Naive thymus-derived CD4-positive, alpha-beta T cell (primary cell): Measurements from ENCODE around the gene SEMA4D. TPM values are rescaled to one million over a fixed set of nuclear protein-coding genes. Genes with fewer than 3 reads are reported as not detected.

ENCODE experiments used
- ATAC-seq: fragments of 150-1000 bp; cut with Tn5 transposase; 2 replicates; pipeline ENCODE4 v1.10.0; 2021; ENCODE audit warnings: mild to moderate bottlenecking, moderate library complexity
- CTCF ChIA-PET: fragments of 350-600 bp; sonication (Branson Sonifier 250); formaldehyde crosslinking; loops from one replicate; lab custom pipeline; 2021; ENCODE audit warnings: antibody characterized with exemption; lab: Charles Lee
- POLR2A ChIA-PET: fragments of 350-600 bp; sonication (Branson Sonifier 250); formaldehyde crosslinking; loops from one replicate; lab custom pipeline; 2021; ENCODE audit warnings: antibody characterized with exemption, inconsistent platforms; lab: Charles Lee
- DNase-seq, 9 donors: peaks; one replicate each; pipeline versions ENCODE4 v3.0.0 to v3.0.0-alpha.2; 2020 to 2022; ENCODE audit warnings: mixed read lengths in 1 of 9
- H3K27ac ChIP-seq: one replicate; pipeline ENCODE4 v1.7.0; 2013; ENCODE audit warnings: mild to moderate bottlenecking, low read depth, low read length, moderate library complexity
- H3K27me3 ChIP-seq, 2 donors: one replicate each; pipeline ENCODE4 v1.7.0; 2013; ENCODE audit warnings: low read length in 2 of 2, mild to moderate bottlenecking in 2 of 2, moderate library complexity in 2 of 2; ENCODE audit not compliant: control insufficient read depth in 2 of 2, insufficient read depth in 2 of 2
- H3K36me3 ChIP-seq, 3 experiments: 1 replicate in 2 of 3; 2 replicates in 1 of 3; pipeline ENCODE4 v1.7.0; 2013; ENCODE audit warnings: low read length in 3 of 3, mild to moderate bottlenecking in 3 of 3, moderate library complexity in 1 of 3; ENCODE audit not compliant: insufficient read depth in 3 of 3, control insufficient read depth in 2 of 3
- H3K4me1 ChIP-seq, 2 donors: one replicate each; pipeline ENCODE4 v1.7.0; 2013; ENCODE audit warnings: low read length in 2 of 2, mild to moderate bottlenecking in 2 of 2, moderate library complexity in 1 of 2; ENCODE audit not compliant: control insufficient read depth in 2 of 2, insufficient read depth in 2 of 2
- H3K4me3 ChIP-seq: 2 replicates; pipeline ENCODE4 v1.7.0; 2013; ENCODE audit warnings: mild to moderate bottlenecking, low read length
- H3K9me3 ChIP-seq, 3 experiments: 1 replicate in 2 of 3; 2 replicates in 1 of 3; pipeline ENCODE4 v1.7.0; 2013; ENCODE audit warnings: low read length in 3 of 3; ENCODE audit not compliant: control insufficient read depth in 2 of 3
- H3K27ac Mint-ChIP-seq, 9 donors: one replicate each; pipeline ENCODE4 v1.8.0; 2020 to 2022; ENCODE audit warnings: mixed read lengths in 9 of 9, mild to moderate bottlenecking in 8 of 9, moderate library complexity in 5 of 9, inconsistent platforms in 2 of 9
- H3K27me3 Mint-ChIP-seq, 5 donors: one replicate each; pipeline ENCODE4 v1.8.0; 2021 to 2022; ENCODE audit warnings: mixed read lengths in 5 of 5, mild to moderate bottlenecking in 1 of 5
- H3K36me3 Mint-ChIP-seq, 5 donors: one replicate each; pipeline ENCODE4 v1.8.0; 2020 to 2022; ENCODE audit warnings: mixed read lengths in 5 of 5, mild to moderate bottlenecking in 3 of 5, inconsistent platforms in 1 of 5
- H3K4me1 Mint-ChIP-seq, 7 donors: one replicate each; pipeline ENCODE4 v1.8.0; 2020 to 2022; ENCODE audit warnings: mixed read lengths in 7 of 7, mild to moderate bottlenecking in 3 of 7, inconsistent platforms in 1 of 7
- H3K4me3 Mint-ChIP-seq, 10 donors: one replicate each; pipeline ENCODE4 v1.8.0; 2020 to 2022; ENCODE audit warnings: mild to moderate bottlenecking in 10 of 10, mixed read lengths in 10 of 10, moderate library complexity in 6 of 10, inconsistent platforms in 2 of 10
- H3K9me3 Mint-ChIP-seq, 11 donors: one replicate each; pipeline ENCODE4 v1.8.0; 2020 to 2022; ENCODE audit warnings: mixed read lengths in 11 of 11, mild to moderate bottlenecking in 4 of 11, inconsistent platforms in 1 of 11, moderate library complexity in 1 of 11
- intact Hi-C, 2 donors: fragments of 100-400 bp; cut with micrococcal nuclease; formaldehyde crosslinking; loops; one replicate each; pipeline ENCODE4 v1.15.1; 2023
- polyA plus RNA-seq, 2 donors: library from polyadenylated mRNA; unstranded; fragments of 300-500 nt; fragmentation: Illumina TruSeq; gene quantifications; one replicate each; pipeline ENCODE4 v1.2.3, GENCODE V29; 2021
- total RNA-seq, 6 experiments: library from RNA in 5 of 6; stranded (reverse) in 5 of 6; gene quantifications; 1 replicate in 5 of 6; 2 replicates in 1 of 6; pipeline ENCODE4 v1.2.3 and lab custom pipeline; 2021 to 2026

Gene SEMA4D
- total and polyA plus RNA-seq, 7 experiments from 2014 or later = 114 to 465 (median 448) TPM

GRCh38 chr9:89536145-89536574 lies 38.2 kb upstream of the SEMA4D start:
- Histone ChIP-seq H3K4me3 (peak overlapping the region; percentile 11), H3K27ac (peak overlapping the region; percentile 71)

GRCh38 chr9:89535461-89535860 lies 37.5 kb upstream of the SEMA4D start:
- H3K4me1 Mint-ChIP-seq = peaks cover 75 to 98% (median 95%) of the 10 kb centered on the region in 7 donors

More at GRCh38 chr9:89536145-89536574, 38.2 kb upstream of the SEMA4D start:
- Histone ChIP-seq H3K4me1 (peaks cover 82 to 93% of the 10 kb centered on the region in 2 donors), H3K27me3 (no peaks in the 10 kb centered on the region), H3K9me3 (no peaks in the 10 kb centered on the region), H3K36me3 (no peaks in the 10 kb centered on the region)
- peaks cover 72 to 97% (median 95%) of the 10 kb centered on the region in 7 donors for H3K4me1 Mint-ChIP-seq
- ChIA-PET POLR2A (interaction anchor here (0.6 to 13.1 kb wide), 11 partner anchors 9 to 218 kb away, joined by 3 to 139 read pairs (median 5); partner anchors contain the start of gene SECISBP2), CTCF (interaction anchor here (0.7 to 3.0 kb wide), 4 partner anchors 12 to 99 kb away, joined by 3 to 13 read pairs (median 6); no protein-coding TSS in a partner anchor)
- H3K27ac Mint-ChIP-seq = peak overlapping the region; percentile 69 to 100 (median 92)
- intact Hi-C loops = loop anchor here (1.0 to 2.0 kb wide), 5 partner anchors 14 to 218 kb away; partner anchors contain the start of genes SEMA4D (in 2 of the 2) and SECISBP2 (in 1 of the 2)
- H3K27me3 Mint-ChIP-seq = no peaks in the 10 kb centered on the region
- H3K36me3 Mint-ChIP-seq = peaks cover 0 to 8% (median 0%) of the 10 kb centered on the region in 5 donors
- ATAC-seq (peak; percentile 81), DNase-seq (peak in 7 of 9 donors; percentile 51 to 79 (median 73))
- peaks cover 0 to 3% (median 0%) of the 10 kb centered on the region in 11 donors for H3K9me3 Mint-ChIP-seq
- peak overlapping the region; percentile 67 to 83 (median 75) for H3K4me3 Mint-ChIP-seq

GRCh38 chr9:89534515-89535287 lies 36.8 kb upstream of the SEMA4D start:
- Histone ChIP-seq H3K4me1 (peaks cover 89 to 97% of the 10 kb centered on the region in 2 donors), H3K4me3 (no peak overlapping the region), H3K27me3 (no peaks in the 10 kb centered on the region), H3K36me3 (no peaks in the 10 kb centered on the region), H3K27ac (no peak overlapping the region), H3K9me3 (no peaks in the 10 kb centered on the region)
- H3K27me3 Mint-ChIP-seq = no peaks in the 10 kb centered on the region
- DNase-seq = no peak
- H3K4me1 Mint-ChIP-seq = peaks cover 81 to 100% (median 98%) of the 10 kb centered on the region in 7 donors
- intact Hi-C loops = no loop called here
- peaks cover 0 to 5% (median 0%) of the 10 kb centered on the region in 11 donors for H3K9me3 Mint-ChIP-seq
- peak overlapping the region; percentile 53 to 82 (median 70) for H3K4me3 Mint-ChIP-seq
- POLR2A ChIA-PET = interaction anchor here (0.9 to 13.1 kb wide), 9 partner anchors 7 to 116 kb away, joined by 3 to 139 read pairs (median 4); no protein-coding TSS in a partner anchor
- peak overlapping the region; percentile 69 to 100 (median 92) for H3K27ac Mint-ChIP-seq
- CTCF ChIA-PET = interaction anchor here (0.7 to 1.9 kb wide), 6 partner anchors 9 to 110 kb away, joined by 3 to 8 read pairs (median 3); no protein-coding TSS in a partner anchor
- ATAC-seq = no peak
- peaks cover 0 to 8% (median 0%) of the 10 kb centered on the region in 5 donors for H3K36me3 Mint-ChIP-seq

More at GRCh38 chr9:89535461-89535860, 37.5 kb upstream of the SEMA4D start:
- Mint-ChIP-seq H3K36me3 (peaks cover 0 to 8% (median 0%) of the 10 kb centered on the region in 5 donors), H3K27me3 (no peaks in the 10 kb centered on the region), H3K27ac (peak overlapping the region; percentile 69 to 100 (median 92)), H3K4me3 (peak overlapping the region; percentile 67 to 83 (median 75)), H3K9me3 (peaks cover 0 to 5% (median 0%) of the 10 kb centered on the region in 11 donors)
- Histone ChIP-seq H3K36me3 (no peaks in the 10 kb centered on the region), H3K27me3 (no peaks in the 10 kb centered on the region), H3K9me3 (no peaks in the 10 kb centered on the region), H3K4me1 (peaks cover 87 to 94% of the 10 kb centered on the region in 2 donors), H3K27ac (peak overlapping the region; percentile 71), H3K4me3 (peak overlapping the region; percentile 11)
- POLR2A ChIA-PET = interaction anchor here (0.7 to 13.1 kb wide), 9 partner anchors 8 to 79 kb away, joined by 3 to 139 read pairs (median 7); no protein-coding TSS in a partner anchor
- ATAC-seq (no peak), DNase-seq (no peak)
- intact Hi-C loops = no loop called here
- CTCF ChIA-PET = interaction anchor here (0.9 to 3.0 kb wide), 3 partner anchors 13 to 60 kb away, joined by 3 to 13 read pairs (median 8); no protein-coding TSS in a partner anchor

- no peak for ATAC-seq
- no peaks in the 10 kb centered on the region for H3K27me3 Mint-ChIP-seq
- DNase-seq = no peak
- Histone ChIP-seq H3K36me3 (no peaks in the 10 kb centered on the region), H3K4me3 (no peak overlapping the region), H3K27ac (peak overlapping the region; percentile 6), H3K27me3 (no peaks in the 10 kb centered on the region), H3K4me1 (peaks cover 89 to 97% of the 10 kb centered on the region in 2 donors), H3K9me3 (no peaks in the 10 kb centered on the region)
- CTCF ChIA-PET = interaction anchor here (0.7 to 1.7 kb wide), 3 partner anchors 10 to 109 kb away, joined by 3 to 6 read pairs (median 3); no protein-coding TSS in a partner anchor
- POLR2A ChIA-PET = interaction anchor here (0.9 to 13.1 kb wide), 7 partner anchors 11 to 115 kb away, joined by 3 to 139 read pairs (median 4); no protein-coding TSS in a partner anchor
- H3K9me3 Mint-ChIP-seq = peaks cover 0 to 5% (median 0%) of the 10 kb centered on the region in 11 donors
- peaks cover 80 to 100% (median 98%) of the 10 kb centered on the region in 7 donors for H3K4me1 Mint-ChIP-seq
- H3K27ac Mint-ChIP-seq = peak overlapping the region in 8 of 9 donors; percentile 69 to 100 (median 85)
- peaks cover 0 to 8% (median 0%) of the 10 kb centered on the region in 5 donors for H3K36me3 Mint-ChIP-seq
- peak overlapping the region in 7 of 10 donors; percentile 2 to 68 (median 29) for H3K4me3 Mint-ChIP-seq
- intact Hi-C loops = loop anchor here in 1 of 2 donors (2.0 kb wide), 1 partner anchor 15 kb away; no protein-coding TSS in a partner anchor
These were observed 35.6 kb upstream of the SEMA4D start for GRCh38 chr9:89533411-89534095.

- H3K36me3 Mint-ChIP-seq = peaks cover 0 to 13% (median 0%) of the 10 kb centered on the region in 5 donors
- Histone ChIP-seq H3K27me3 (no peaks in the 10 kb centered on the region), H3K9me3 (no peaks in the 10 kb centered on the region), H3K27ac (no peak overlapping the region), H3K4me1 (peaks cover 89 to 97% of the 10 kb centered on the region in 2 donors), H3K4me3 (no peak overlapping the region), H3K36me3 (no peaks in the 10 kb centered on the region)
- DNase-seq (no peak), ATAC-seq (no peak)
- no peaks in the 10 kb centered on the region for H3K27me3 Mint-ChIP-seq
- H3K9me3 Mint-ChIP-seq = peaks cover 0 to 10% (median 3%) of the 10 kb centered on the region in 11 donors
- peak overlapping the region; percentile 43 to 100 (median 80) for H3K27ac Mint-ChIP-seq
- peak overlapping the region in 6 of 10 donors; percentile 16 to 68 (median 36) for H3K4me3 Mint-ChIP-seq
- H3K4me1 Mint-ChIP-seq = peaks cover 85 to 100% (median 98%) of the 10 kb centered on the region in 7 donors
- ChIA-PET CTCF (interaction anchor here (0.7 to 1.5 kb wide), 2 partner anchors 10 to 104 kb away, joined by 3 read pairs; no protein-coding TSS in a partner anchor), POLR2A (interaction anchor here (0.8 to 13.1 kb wide), 3 partner anchors 7 to 48 kb away, joined by 3 to 139 read pairs (median 51); no protein-coding TSS in a partner anchor)
- intact Hi-C loops = loop anchor here in 1 of 2 donors (2.0 kb wide), 1 partner anchor 16 kb away; no protein-coding TSS in a partner anchor
These were observed 35.0 kb upstream of the SEMA4D start for GRCh38 chr9:89532944-89533343.
